CD14-positive monocyte (primary cell): ENCODE measurements around the gene WDR86. TPM values are rescaled to one million over a fixed set of nuclear protein-coding genes. Genes with fewer than 3 reads are reported as not detected.

ENCODE experiments used
- DNase-seq, 3 donors: peaks; one replicate each; pipeline ENCODE4 v3.0.0-alpha.2; 2011 to 2022
- H2AFZ ChIP-seq: 2 replicates; pipeline ENCODE4 v1.6.0; 2012; ENCODE audit warnings: mild to moderate bottlenecking, low read depth, low read length, inconsistent platforms; ENCODE audit not compliant: insufficient read depth, poor library complexity, severe bottlenecking
- H3K27ac ChIP-seq, 2 donors: 1 replicate in 1 of 2; 2 replicates in 1 of 2; pipeline ENCODE4 v1.5.1; 2012 to 2013; ENCODE audit warnings: low read length in 2 of 2, control low read depth in 1 of 2, inconsistent platforms in 1 of 2, low read depth in 1 of 2, mild to moderate bottlenecking in 1 of 2
- H3K27me3 ChIP-seq, 2 donors: one replicate each; pipeline versions ENCODE4 v1.6.0 to v1.6.1; 2011 to 2013; ENCODE audit warnings: low read length in 2 of 2; ENCODE audit not compliant: control insufficient read depth in 2 of 2, insufficient read depth in 2 of 2
- H3K36me3 ChIP-seq, 2 donors: replicated peaks in 1 of 2; 1 replicate in 1 of 2; 2 replicates in 1 of 2; pipeline versions ENCODE4 v1.5.1 to v1.6.1; 2012 to 2013; ENCODE audit warnings: low read length in 2 of 2, control low read depth in 1 of 2, inconsistent platforms in 1 of 2, mild to moderate bottlenecking in 1 of 2; ENCODE audit not compliant: insufficient read depth in 2 of 2, control insufficient read depth in 1 of 2
- H3K4me1 ChIP-seq, 2 donors: 1 replicate in 1 of 2; 2 replicates in 1 of 2; pipeline versions ENCODE4 v1.5.1 to v1.6.1; 2012 to 2013; ENCODE audit warnings: low read length in 2 of 2, control low read depth in 1 of 2, inconsistent platforms in 1 of 2, mild to moderate bottlenecking in 1 of 2, moderate library complexity in 1 of 2; ENCODE audit not compliant: insufficient read depth in 2 of 2, control insufficient read depth in 1 of 2
- H3K4me2 ChIP-seq: replicated peaks from 2 replicates; pipeline ENCODE3; 2012; ENCODE audit warnings: low read length, moderate library complexity, mild to moderate bottlenecking; ENCODE audit not compliant: poor library complexity, severe bottlenecking; ENCODE audit errors: extremely low read depth
- H3K4me3 ChIP-seq, 3 experiments: fragments of 200-600 bp in 1 of 3; sonication (generic) in 1 of 3; replicated peaks in 1 of 3; 1 replicate in 2 of 3; 2 replicates in 1 of 3; pipeline ENCODE4 v1.5.1; 2011 to 2013; ENCODE audit warnings: low read length in 3 of 3, mild to moderate bottlenecking in 3 of 3, control low read depth in 2 of 3, low read depth in 2 of 3, inconsistent platforms in 1 of 3, moderate library complexity in 1 of 3
- H3K79me2 ChIP-seq: 2 replicates; pipeline ENCODE4 v1.6.0; 2012; ENCODE audit warnings: mild to moderate bottlenecking, control low read depth, inconsistent platforms, low read length, moderate library complexity; ENCODE audit not compliant: insufficient read depth
- H3K9ac ChIP-seq: 2 replicates; pipeline ENCODE4 v1.6.0; 2017; ENCODE audit warnings: low read length, mild to moderate bottlenecking; ENCODE audit not compliant: insufficient read depth, poor library complexity, severe bottlenecking
- H3K9me3 ChIP-seq, 2 donors: replicated peaks in 1 of 2; 1 replicate in 1 of 2; 2 replicates in 1 of 2; pipeline versions ENCODE4 v1.5.1 to v1.6.1; 2012 to 2013; ENCODE audit warnings: low read length in 2 of 2, control low read depth in 1 of 2; ENCODE audit not compliant: control insufficient read depth in 1 of 2, insufficient read depth in 1 of 2
- H4K20me1 ChIP-seq: 2 replicates; pipeline ENCODE4 v1.6.0; 2012; ENCODE audit warnings: mild to moderate bottlenecking, low read length, control low read depth, moderate library complexity; ENCODE audit not compliant: insufficient read depth
- H3K27ac Mint-ChIP-seq, 7 donors: one replicate each; pipeline ENCODE4 v1.8.0; 2020; ENCODE audit warnings: mild to moderate bottlenecking in 7 of 7, mixed read lengths in 7 of 7, moderate library complexity in 6 of 7, inconsistent platforms in 2 of 7
- H3K27me3 Mint-ChIP-seq, 3 donors: one replicate each; pipeline ENCODE4 v1.8.0; 2021 to 2022; ENCODE audit warnings: low read depth in 3 of 3, mild to moderate bottlenecking in 3 of 3, mixed read lengths in 3 of 3, moderate library complexity in 3 of 3, inconsistent platforms in 1 of 3
- H3K36me3 Mint-ChIP-seq, 2 donors: one replicate each; pipeline ENCODE4 v1.8.0; 2020; ENCODE audit warnings: mixed read lengths in 2 of 2, inconsistent platforms in 1 of 2, mild to moderate bottlenecking in 1 of 2
- H3K4me1 Mint-ChIP-seq: one replicate; pipeline ENCODE4 v1.8.0; 2020; ENCODE audit warnings: mild to moderate bottlenecking, mixed read lengths
- H3K4me3 Mint-ChIP-seq, 2 donors: one replicate each; pipeline ENCODE4 v1.8.0; 2020; ENCODE audit warnings: mild to moderate bottlenecking in 2 of 2, mixed read lengths in 2 of 2, moderate library complexity in 1 of 2
- H3K9me3 Mint-ChIP-seq, 7 donors: one replicate each; pipeline ENCODE4 v1.8.0; 2020 to 2022; ENCODE audit warnings: mixed read lengths in 7 of 7, mild to moderate bottlenecking in 6 of 7, moderate library complexity in 6 of 7, inconsistent platforms in 2 of 7
- CTCF ChIP-seq: fragments of 200-600 bp; IDR thresholded peaks from one replicate; pipeline ENCODE4 v1.8.0; 2022; ENCODE audit warnings: antibody characterized with exemption, mild to moderate bottlenecking
- WGBS: methylation state at CpG from one replicate; pipeline ENCODE4 v1.1.5; 2013; ENCODE audit warnings: missing lambda C conversion rate; ENCODE audit not compliant: insufficient coverage; 5-methylcytosine and 5-hydroxymethylcytosine counted together
- intact Hi-C, 2 donors: fragments of 100-400 bp; cut with micrococcal nuclease; formaldehyde crosslinking; loops; one replicate each; pipeline versions ENCODE4 v1.15.0 to v1.15.1; 2023
- polyA plus RNA-seq, 3 donors: library from polyadenylated mRNA; depleted of rRNA in 1 of 3; unstranded in 2 of 3; stranded (reverse) in 1 of 3; fragments of 300-500 nt in 2 of 3; fragments of >200 nt in 1 of 3; fragmentation: Illumina TruSeq in 2 of 3; gene quantifications; 1 replicate in 2 of 3; 2 replicates in 1 of 3; pipeline ENCODE4 v1.2.3, GENCODE V29; 2012 to 2021

WDR86 gene
- polyA plus RNA-seq, 3 donors: 0.11 to 0.30 (median 0.24) TPM

GRCh38 chr7:151454305-151454704 is 44.5 kb upstream of the WDR86 start:
- no peak for TF ChIP-seq CTCF
- no peaks in the 10 kb centered on the region for H3K27me3 ChIP-seq
- H3K4me3 ChIP-seq: no peak overlapping the region
- H3K9ac ChIP-seq: no peak overlapping the region
- H3K9me3 ChIP-seq: no peaks in the 10 kb centered on the region
- H3K79me2 ChIP-seq: no peaks in the 10 kb centered on the region
- intact Hi-C loops: loop anchor here in 1 of 2 donors (5.0 kb wide), 1 partner anchor 72 kb away; no protein-coding TSS in a partner anchor
- Mint-ChIP-seq H3K4me3 (no peak overlapping the region), H3K4me1 (peaks cover 3% of the 10 kb centered on the region), H3K36me3 (no peaks in the 10 kb centered on the region), H3K27me3 (peaks cover 7 to 17% (median 14%) of the 10 kb centered on the region in 3 donors), H3K27ac (no peak overlapping the region), H3K9me3 (peaks cover 0 to 2% (median 0%) of the 10 kb centered on the region in 7 donors)
- H3K36me3 ChIP-seq: no peaks in the 10 kb centered on the region
- no peak overlapping the region for H2AFZ ChIP-seq
- H3K27ac ChIP-seq: no peak overlapping the region
- H4K20me1 ChIP-seq: no peaks in the 10 kb centered on the region
- DNase-seq: no peak
- H3K4me2 ChIP-seq: no peak overlapping the region
- 96% methylated on average over 14 of the region's 14 CpGs for WGBS
- no peaks in the 10 kb centered on the region for H3K4me1 ChIP-seq

- Mint-ChIP-seq H3K36me3 (no peaks in the 10 kb centered on the region), H3K27ac (no peak overlapping the region), H3K9me3 (peaks cover 0 to 2% (median 0%) of the 10 kb centered on the region in 7 donors), H3K4me1 (peaks cover 3% of the 10 kb centered on the region), H3K4me3 (no peak overlapping the region), H3K27me3 (peaks cover 5 to 17% (median 12%) of the 10 kb centered on the region in 3 donors)
- H4K20me1 ChIP-seq: no peaks in the 10 kb centered on the region
- no peaks in the 10 kb centered on the region for H3K9me3 ChIP-seq
- H2AFZ ChIP-seq: no peak overlapping the region
- no peak overlapping the region for H3K4me2 ChIP-seq
- H3K9ac ChIP-seq: no peak overlapping the region
- peaks cover 0 to under 1% of the 10 kb centered on the region in 2 donors for H3K4me1 ChIP-seq
- no peak overlapping the region for H3K4me3 ChIP-seq
- intact Hi-C loops: loop anchor here in 1 of 2 donors (5.0 kb wide), 1 partner anchor 71 kb away; no protein-coding TSS in a partner anchor
- no peak overlapping the region for H3K27ac ChIP-seq
- H3K27me3 ChIP-seq: peaks cover 0 to 3% of the 10 kb centered on the region in 2 donors
- H3K79me2 ChIP-seq: no peaks in the 10 kb centered on the region
- TF ChIP-seq CTCF: no peak
- no peak for DNase-seq
- no peaks in the 10 kb centered on the region for H3K36me3 ChIP-seq
- WGBS: 92% methylated on average over 12 of the region's 13 CpGs
These were observed 43.5 kb upstream of the WDR86 start for GRCh38 chr7:151453326-151453791.
